ENCODE data around the gene HOXC10. TPM values are rescaled to one million over a fixed set of nuclear protein-coding genes. Genes with fewer than 3 reads are reported as not detected.

The HOXC10 gene
- total RNA-seq, 4 donors from 2014 or later = not detected

GRCh38 chr12:53958128-53958527, 26.8 kb upstream of the HOXC10 start:
- 29% methylated on average over 3 of the region's 3 CpGs; no CpG with 5 or more reads in 1 of the 2 donors for WGBS, 2 donors (ENCODE audit: low coverage in 1 of 2)
- Histone ChIP-seq H3K27ac (no peak overlapping the region), H3K36me3 (no peaks in the 10 kb centered on the region), H3K9me3 (no peaks in the 10 kb centered on the region), H3K4me3 (no peak overlapping the region), H3K4me1 (peaks cover 0 to 12% (median 0%) of the 10 kb centered on the region in 4 donors), H3K27me3 (peaks cover 100% of the 10 kb centered on the region)
- no peak for DNase-seq
- intact Hi-C loops (cut with DNase I; ENCODE audit: low total_unique reads) = no loop called here
- TF ChIP-seq EP300 (IDR thresholded peaks at IDR 0.05; ENCODE audit: low read depth) = no peak
- no peak for TF ChIP-seq CTCF (IDR thresholded peaks at IDR 0.05)
- TF ChIP-seq POLR2A (IDR thresholded peaks at IDR 0.05) = no peak
- in situ Hi-C loops (cut with MboI; ENCODE audit: low pct_ligation_motif_present in 1 of 4, low pct_unique_long_range_greater_than_20kb in 1 of 4, low sequenced_read_pairs in 3 of 4) = no loop called here

GRCh38 chr12:53959314-53959713, 25.6 kb upstream of the HOXC10 start:
- 29% methylated on average over 4 of the region's 4 CpGs; no CpG with 5 or more reads in 1 of the 2 donors for WGBS, 2 donors (ENCODE audit: low coverage in 1 of 2)

GRCh38 chr12:53960187-53961024, 24.5 kb upstream of the HOXC10 start:
- Histone ChIP-seq H3K4me3 (no peak overlapping the region), H3K9me3 (no peaks in the 10 kb centered on the region), H3K36me3 (no peaks in the 10 kb centered on the region), H3K4me1 (peaks cover 0 to 12% (median 0%) of the 10 kb centered on the region in 4 donors), H3K27ac (no peak overlapping the region), H3K27me3 (peaks cover 100% of the 10 kb centered on the region)
- in situ Hi-C loops (cut with MboI; ENCODE audit: low pct_ligation_motif_present in 1 of 4, low pct_unique_long_range_greater_than_20kb in 1 of 4, low sequenced_read_pairs in 3 of 4) = no loop called here
- intact Hi-C loops (cut with DNase I; ENCODE audit: low total_unique reads) = no loop called here
- TF ChIP-seq EP300 (IDR thresholded peaks at IDR 0.05; ENCODE audit: low read depth) (no peak), CTCF (IDR thresholded peaks at IDR 0.05) (no peak), POLR2AphosphoS5 (IDR thresholded peaks at IDR 0.05) (no peak), POLR2A (IDR thresholded peaks at IDR 0.05) (no peak)
- WGBS, 2 donors (ENCODE audit: low coverage in 1 of 2) = 25 to 26% methylated on average over 9 to 38 of the region's 39 CpGs
- DNase-seq = no peak

More at GRCh38 chr12:53959314-53959713, 25.6 kb upstream of the HOXC10 start:
- intact Hi-C loops (cut with DNase I; ENCODE audit: low total_unique reads) = no loop called here
- no peak overlapping the region for H3K4me3 ChIP-seq
- DNase-seq = no peak
- no peak overlapping the region for H3K27ac ChIP-seq
- H3K9me3 ChIP-seq = no peaks in the 10 kb centered on the region
- in situ Hi-C loops (cut with MboI; ENCODE audit: low pct_ligation_motif_present in 1 of 4, low pct_unique_long_range_greater_than_20kb in 1 of 4, low sequenced_read_pairs in 3 of 4) = no loop called here
- peaks cover 100% of the 10 kb centered on the region for H3K27me3 ChIP-seq
- TF ChIP-seq CTCF (IDR thresholded peaks at IDR 0.05) = no peak
- TF ChIP-seq EP300 (IDR thresholded peaks at IDR 0.05; ENCODE audit: low read depth) = no peak
- peaks cover 0 to 12% (median 0%) of the 10 kb centered on the region in 4 donors for H3K4me1 ChIP-seq
- H3K36me3 ChIP-seq = no peaks in the 10 kb centered on the region

- WGBS, 2 donors (ENCODE audit: low coverage in 1 of 2) = 16% methylated on average over 46 of the region's 72 CpGs; no CpG with 5 or more reads in 1 of the 2 donors
- H3K36me3 ChIP-seq = no peaks in the 10 kb centered on the region
- H3K4me3 ChIP-seq = no peak overlapping the region
- TF ChIP-seq POLR2AphosphoS5 (IDR thresholded peaks at IDR 0.05) = no peak
- no peak for TF ChIP-seq EP300 (IDR thresholded peaks at IDR 0.05; ENCODE audit: low read depth)
- no peak for TF ChIP-seq CTCF (IDR thresholded peaks at IDR 0.05)
- TF ChIP-seq POLR2A (IDR thresholded peaks at IDR 0.05) = no peak
- H3K4me1 ChIP-seq = peaks cover 0 to 19% (median 3%) of the 10 kb centered on the region in 4 donors
- H3K9me3 ChIP-seq = no peaks in the 10 kb centered on the region
- no peak for DNase-seq
- in situ Hi-C loops (cut with MboI; ENCODE audit: low pct_ligation_motif_present in 1 of 4, low pct_unique_long_range_greater_than_20kb in 1 of 4, low sequenced_read_pairs in 3 of 4) = no loop called here
- no peak overlapping the region for H3K27ac ChIP-seq
- intact Hi-C loops (cut with DNase I; ENCODE audit: low total_unique reads) = no loop called here
- H3K27me3 ChIP-seq = peaks cover 100% of the 10 kb centered on the region
These were observed 23.8 kb upstream of the HOXC10 start for GRCh38 chr12:53961025-53961761.

Data from transverse colon (tissue), 4 donors.